ENCODE measurements around the gene USH2A.

DNA sequence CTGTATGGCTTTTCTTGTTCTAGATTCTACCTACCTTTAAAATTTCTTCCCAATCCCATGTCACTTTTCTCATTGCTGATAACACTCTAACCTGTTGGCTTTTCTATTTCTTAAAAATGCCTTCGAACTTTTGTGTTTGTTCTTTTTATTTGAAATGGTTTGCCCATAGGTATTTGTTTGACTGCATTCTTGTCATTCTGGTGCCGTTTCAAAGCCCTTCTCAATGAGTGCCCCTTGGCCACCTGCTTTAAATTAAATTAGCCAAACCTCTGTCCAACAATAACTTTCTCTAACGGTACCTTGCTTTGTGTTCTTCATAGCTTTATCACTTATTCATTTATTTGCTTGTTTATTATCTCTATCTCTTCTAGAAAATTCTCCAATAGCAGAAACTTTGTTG lies 817.2 kb downstream of the USH2A start:
- no peak for TF ChIP-seq POLR2AphosphoS5 (IDR thresholded peaks at IDR 0.05)
- TF ChIP-seq, protein P1, sequence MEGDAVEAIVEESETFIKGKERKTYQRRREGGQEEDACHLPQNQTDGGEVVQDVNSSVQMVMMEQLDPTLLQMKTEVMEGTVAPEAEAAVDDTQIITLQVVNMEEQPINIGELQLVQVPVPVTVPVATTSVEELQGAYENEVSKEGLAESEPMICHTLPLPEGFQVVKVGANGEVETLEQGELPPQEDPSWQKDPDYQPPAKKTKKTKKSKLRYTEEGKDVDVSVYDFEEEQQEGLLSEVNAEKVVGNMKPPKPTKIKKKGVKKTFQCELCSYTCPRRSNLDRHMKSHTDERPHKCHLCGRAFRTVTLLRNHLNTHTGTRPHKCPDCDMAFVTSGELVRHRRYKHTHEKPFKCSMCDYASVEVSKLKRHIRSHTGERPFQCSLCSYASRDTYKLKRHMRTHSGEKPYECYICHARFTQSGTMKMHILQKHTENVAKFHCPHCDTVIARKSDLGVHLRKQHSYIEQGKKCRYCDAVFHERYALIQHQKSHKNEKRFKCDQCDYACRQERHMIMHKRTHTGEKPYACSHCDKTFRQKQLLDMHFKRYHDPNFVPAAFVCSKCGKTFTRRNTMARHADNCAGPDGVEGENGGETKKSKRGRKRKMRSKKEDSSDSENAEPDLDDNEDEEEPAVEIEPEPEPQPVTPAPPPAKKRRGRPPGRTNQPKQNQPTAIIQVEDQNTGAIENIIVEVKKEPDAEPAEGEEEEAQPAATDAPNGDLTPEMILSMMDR (IDR thresholded peaks at IDR 0.05) = no peak

Measured in prostate gland (tissue), 2 donors.